HG03139 (cell line): Measurements from ENCODE around the gene TMEM129.

Experiments
- ATAC-seq: cut with Tn5 transposase; IDR thresholded peaks from one replicate; pipeline ENCODE4 v1.9.1; 2021; ENCODE audit not compliant: unreplicated experiment

TMEM129 gene

DNA sequence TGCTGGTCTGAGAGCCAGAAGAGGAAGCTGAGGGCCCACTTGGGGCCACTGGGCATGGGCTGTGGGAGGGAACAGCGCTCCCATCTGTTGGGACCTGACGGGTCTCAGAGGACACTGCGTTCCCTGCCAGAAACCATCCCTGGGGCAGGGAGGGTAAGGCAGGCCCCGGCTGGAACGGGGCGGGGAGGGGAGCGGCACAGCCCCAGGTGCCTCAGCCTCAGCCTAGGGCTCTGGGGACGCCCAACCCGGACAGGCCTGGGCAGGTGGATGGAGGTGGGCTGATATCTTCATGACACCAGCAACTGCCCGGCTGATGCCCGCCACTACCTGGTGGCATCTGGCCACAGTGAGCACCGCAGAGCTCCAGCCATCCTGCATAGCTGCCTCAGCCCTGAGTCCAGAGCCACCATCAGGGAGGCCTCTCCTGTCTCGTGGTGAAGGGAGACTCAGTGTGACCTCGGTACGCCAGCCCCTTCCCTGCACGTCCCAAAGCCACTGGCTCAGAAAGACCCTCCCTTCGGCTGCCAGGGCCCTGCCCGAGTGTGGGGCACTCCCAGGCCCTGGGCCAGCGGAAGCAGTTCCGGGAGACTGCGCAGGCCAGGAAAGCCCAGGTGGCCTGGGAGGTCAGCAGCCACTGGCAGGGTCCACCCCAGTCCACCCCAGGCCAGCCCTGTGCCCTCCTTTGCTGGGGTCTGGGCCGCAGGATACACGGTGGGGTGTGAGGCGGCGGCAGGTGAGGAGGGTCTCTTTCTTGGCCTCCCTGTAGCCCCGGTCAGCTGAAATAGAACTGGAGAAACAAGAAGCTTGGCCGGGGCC, 37.4 kb upstream of the TMEM129 start:
- no peak for ATAC-seq

- ATAC-seq: no peak
Observed at GRCh38 chr4:1757836-1758235, 36.7 kb upstream of the TMEM129 start.

- no peak for ATAC-seq
Observed at GRCh38 chr4:1756893-1757779, 36.0 kb upstream of the TMEM129 start.

- no peak for ATAC-seq
Observed at GRCh38 chr4:1756079-1756478, 35.0 kb upstream of the TMEM129 start.

DNA sequence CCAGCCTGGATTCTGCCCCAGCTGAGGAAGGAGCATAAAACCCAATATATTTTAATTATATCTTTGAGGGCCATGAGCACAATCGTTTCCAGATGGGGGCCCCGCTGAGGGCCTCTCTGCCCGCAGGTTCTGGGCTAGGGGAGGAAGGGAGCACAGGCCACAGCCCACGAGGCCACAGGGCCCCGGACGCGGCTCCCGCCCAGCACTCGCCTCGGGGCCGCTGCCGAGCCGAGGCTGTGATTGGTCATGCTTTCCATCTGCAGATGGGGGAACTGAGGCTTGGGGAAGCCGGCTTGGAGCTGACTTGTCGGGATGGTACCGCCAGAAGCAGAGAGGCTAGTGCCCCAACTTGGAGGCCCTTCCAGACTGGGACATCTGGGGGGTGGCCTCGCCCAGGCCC, 34.2 kb upstream of the TMEM129 start:
- ATAC-seq: no peak

- ATAC-seq: no peak
Observed at GRCh38 chr4:1754336-1754735, 33.2 kb upstream of the TMEM129 start.

- no peak for ATAC-seq
Observed at GRCh38 chr4:1753697-1754311, 32.7 kb upstream of the TMEM129 start.

- ATAC-seq: no peak
Observed at GRCh38 chr4:1753294-1753696, 32.2 kb upstream of the TMEM129 start.

GRCh38 chr4:1752284-1753041, 31.3 kb upstream of the TMEM129 start:
- no peak for ATAC-seq

DNA sequence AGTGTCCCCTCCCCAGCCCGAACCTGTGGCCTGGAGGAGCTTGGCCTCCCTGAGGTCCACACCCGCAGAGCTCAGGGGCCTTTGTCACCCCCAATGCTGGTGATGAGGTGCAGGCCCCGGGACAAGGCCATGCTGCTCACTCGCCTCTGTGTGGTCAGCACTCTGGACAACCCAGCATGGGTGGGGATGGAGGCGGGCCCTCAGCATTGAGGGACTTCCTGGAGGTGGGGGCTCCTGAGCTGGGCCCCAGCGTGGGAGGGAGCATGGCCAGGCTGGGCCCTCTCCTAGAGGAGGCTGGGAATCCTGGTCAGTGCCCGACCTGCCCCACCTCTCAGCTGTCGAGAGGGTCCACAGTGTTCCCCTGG, 30.8 kb upstream of the TMEM129 start:
- no peak for ATAC-seq

DNA sequence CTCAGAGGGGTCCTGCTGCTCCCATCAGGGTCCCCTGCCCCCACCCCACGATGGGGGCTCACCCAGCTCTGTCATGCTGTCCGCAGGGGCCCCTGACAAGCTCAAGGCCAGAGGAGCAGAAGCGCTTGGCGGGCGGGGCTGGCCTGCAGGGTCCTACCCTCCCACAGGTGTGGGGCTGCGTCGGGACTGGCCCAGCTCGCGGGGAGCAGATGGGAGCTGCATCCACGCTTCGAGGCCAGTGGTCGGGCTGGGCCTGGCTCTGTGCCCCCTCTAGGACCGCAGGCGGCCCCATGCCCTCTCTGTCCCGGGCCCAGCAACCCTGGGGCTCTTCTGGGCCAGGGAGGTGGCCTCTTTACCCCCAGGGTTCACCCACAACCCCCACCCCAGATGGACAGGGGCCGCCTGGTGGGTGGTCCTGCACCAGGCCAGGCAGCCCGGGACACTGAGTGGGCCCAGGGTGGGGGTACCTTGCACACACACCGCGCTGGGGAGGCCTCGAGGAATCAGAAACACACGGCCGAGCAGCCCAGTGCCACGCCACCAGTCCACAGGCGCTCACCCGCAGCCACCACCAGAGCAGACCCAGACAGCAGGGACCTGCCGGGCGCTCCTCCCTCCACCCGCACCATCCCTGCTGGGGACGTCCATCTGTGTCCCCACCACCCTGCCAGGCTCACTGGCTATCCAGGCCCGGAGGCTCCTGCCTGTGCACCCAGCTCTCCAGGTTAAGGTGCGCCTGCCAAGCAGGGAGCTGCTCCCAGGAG, 30.2 kb upstream of the TMEM129 start:
- ATAC-seq: no peak

GRCh38 chr4:1750381-1751154, 29.4 kb upstream of the TMEM129 start:
- ATAC-seq: no peak

DNA sequence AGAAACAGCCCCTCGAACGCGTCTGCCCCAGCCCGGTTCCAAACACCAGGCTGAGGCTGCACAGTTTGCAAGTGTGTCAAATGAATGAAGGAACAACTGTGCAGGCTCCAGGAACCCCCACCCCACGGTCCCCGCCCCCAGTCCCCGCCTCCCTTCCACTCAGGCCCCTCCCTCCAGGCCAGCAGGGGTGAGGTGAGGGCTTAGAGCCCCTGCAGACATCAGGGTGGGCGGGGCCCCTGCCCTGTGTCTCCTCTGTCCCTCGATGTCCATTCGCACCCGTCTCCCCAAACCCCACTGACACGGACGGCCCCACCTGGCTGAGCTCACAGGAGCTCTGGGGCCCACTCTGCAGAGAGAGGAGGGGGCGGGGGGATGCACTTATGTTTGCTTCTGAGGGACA, 28.7 kb upstream of the TMEM129 start:
- no peak for ATAC-seq

GRCh38 chr4:1749370-1749769, 28.2 kb upstream of the TMEM129 start:
- ATAC-seq: no peak

DNA sequence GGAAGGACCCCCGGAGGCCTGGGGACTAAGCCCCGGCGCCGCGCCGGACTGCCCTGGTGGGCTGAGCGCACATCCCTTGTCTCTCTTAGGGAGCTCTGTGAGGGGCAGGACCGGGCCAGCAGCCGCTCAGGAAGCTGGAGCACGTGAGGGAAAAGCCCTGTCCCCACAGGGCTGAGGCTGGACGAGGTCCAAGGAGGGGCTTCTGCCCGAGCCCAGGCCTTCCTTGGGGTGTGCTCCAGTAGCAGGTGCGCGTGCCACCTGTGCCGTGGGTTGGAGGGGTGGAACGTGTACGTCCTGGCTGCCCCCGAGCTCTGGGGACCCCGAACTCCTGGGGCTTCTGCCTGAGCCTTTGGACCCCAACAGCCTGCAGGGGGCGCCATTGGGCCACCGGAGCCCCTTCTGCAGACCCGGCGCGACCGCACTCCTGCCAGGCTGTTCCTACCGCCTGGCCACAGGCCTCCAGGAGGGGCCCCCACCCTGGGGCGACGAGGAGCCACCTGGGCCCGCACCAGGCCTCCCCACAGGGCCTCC, 27.4 kb upstream of the TMEM129 start:
- no peak for ATAC-seq

GRCh38 chr4:1747603-1747967, 26.5 kb upstream of the TMEM129 start:
- no peak for ATAC-seq

DNA sequence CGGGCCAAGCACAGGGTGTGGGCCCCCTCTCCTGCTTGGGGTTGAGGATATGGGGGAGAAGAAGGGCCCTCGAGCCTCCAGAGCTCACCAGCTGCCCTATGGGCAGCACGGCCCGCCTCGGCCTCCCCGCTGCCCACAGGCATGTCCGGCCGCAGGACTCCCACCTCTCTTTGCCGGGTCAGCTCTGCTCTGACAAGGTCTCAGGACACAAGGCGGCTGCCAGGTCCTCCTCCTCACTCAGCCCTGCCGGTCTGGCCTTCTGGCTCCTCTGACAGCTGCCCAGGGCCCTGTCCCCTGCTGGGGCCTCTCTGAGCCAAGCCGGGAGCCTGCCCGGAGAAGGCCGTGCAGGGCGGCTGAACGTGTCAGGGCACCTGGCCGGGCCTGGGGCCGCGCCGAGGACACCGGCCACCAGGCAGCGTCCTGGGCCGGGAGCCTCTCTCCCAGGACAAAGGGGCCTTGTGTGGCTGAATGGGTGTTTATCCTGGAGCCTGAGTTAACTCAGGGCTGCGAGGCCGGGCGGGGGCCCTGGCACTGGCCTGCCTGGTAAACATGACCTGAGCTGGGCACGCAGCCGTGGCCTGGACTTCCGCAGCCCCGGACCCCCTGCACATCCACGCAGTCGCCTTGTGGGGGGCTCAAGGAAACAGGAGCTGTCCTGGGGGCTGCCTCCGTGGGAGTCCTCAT, 25.9 kb upstream of the TMEM129 start:
- no peak for ATAC-seq

GRCh38 chr4:1746265-1746691, 25.2 kb upstream of the TMEM129 start:
- no peak for ATAC-seq

DNA sequence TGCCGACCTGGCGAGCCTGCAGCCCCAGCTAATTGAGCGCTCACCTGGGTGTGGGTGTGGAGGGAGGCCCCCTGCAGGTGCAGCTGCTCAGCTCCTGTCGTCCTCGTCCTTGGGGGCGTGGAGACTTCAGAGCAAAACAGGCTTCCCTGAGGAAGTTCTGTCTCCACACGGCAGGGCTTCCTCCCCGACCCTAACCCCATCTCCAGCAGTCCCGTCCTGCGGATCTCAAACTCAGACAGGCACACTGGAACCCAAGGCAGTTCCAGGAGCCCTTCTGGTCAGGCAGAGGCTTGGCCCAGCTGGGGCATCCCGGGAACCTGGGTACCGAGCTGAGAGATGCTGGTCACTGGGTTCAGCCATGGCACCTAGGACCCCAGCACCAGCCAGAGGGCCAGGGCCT, 24.6 kb upstream of the TMEM129 start:
- no peak for ATAC-seq
